ENCODE results near the gene SENP3. TPM values are rescaled to one million over a fixed set of nuclear protein-coding genes. Genes with fewer than 3 reads are reported as not detected.

SENP3 gene
- total RNA-seq, 1 experiment from 2014 or later, result 83.1 TPM

DNA sequence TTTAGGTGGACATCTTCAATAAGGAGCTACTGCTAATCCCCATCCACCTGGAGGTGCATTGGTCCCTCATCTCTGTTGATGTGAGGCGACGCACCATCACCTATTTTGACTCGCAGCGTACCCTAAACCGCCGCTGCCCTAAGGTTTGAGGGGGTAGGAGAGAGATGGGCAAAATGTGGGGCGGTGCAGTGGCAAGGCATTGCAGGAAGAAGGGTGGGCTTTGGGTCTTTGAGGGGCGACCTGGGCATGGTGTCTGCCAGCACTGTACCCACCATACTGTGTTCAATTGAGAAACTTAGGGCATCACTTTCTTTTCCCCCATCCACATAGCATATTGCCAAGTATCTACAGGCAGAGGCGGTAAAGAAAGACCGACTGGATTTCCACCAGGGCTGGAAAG lies 8.6 kb downstream of the SENP3 start:
- WGBS (ENCODE audit: extremely low coverage, insufficient read length, low lambda C conversion rate), result no CpG with 5 or more reads among the region's 10 CpGs
- Mint-ChIP-seq H3K36me3 (ENCODE audit: insufficient read depth in 1 of 3, low read depth in 3 of 3) (peaks cover 54 to 88% (median 77%) of the 10 kb centered on the region in 3 experiments), H3K4me1 (peaks cover 22 to 25% of the 10 kb centered on the region in 2 experiments), H3K27ac (peak overlapping the region in 2 of 3 experiments; percentile 23 to 25; a peak in 3 of 7 replicates), H3K9me3 (peaks cover 3 to 7% of the 10 kb centered on the region in 2 experiments; a peak in 3 of 5 replicates), H3K4me3 (peak overlapping the region in 1 of 2 experiments; percentile 60; a peak in 2 of 5 replicates), H3K27me3 (ENCODE audit: low read depth) (peaks cover 8% of the 10 kb centered on the region)
- no peak overlapping the region for H2BK12ac ChIP-seq (ENCODE audit: insufficient read length, low read depth, low read length)
- no peak overlapping the region for H4K8ac ChIP-seq (replicated peaks; ENCODE audit: insufficient read length, low read depth, low read length)
- H3K14ac ChIP-seq (ENCODE audit: insufficient read depth, low read length), result no peak overlapping the region
- no peak overlapping the region for H3K4me2 ChIP-seq (ENCODE audit: insufficient read depth, insufficient read length, low read length)
- H3K9me3 ChIP-seq (ENCODE audit: control insufficient read depth, low read depth, low read length), result no peaks in the 10 kb centered on the region
- no peak overlapping the region for H3K4ac ChIP-seq (ENCODE audit: low read depth, low read length)
- no peak overlapping the region for H3K18ac ChIP-seq (ENCODE audit: insufficient read length, low read depth, low read length)
- H2BK15ac ChIP-seq (ENCODE audit: low read depth, low read length), result no peak overlapping the region
- no peak overlapping the region for H3K27ac ChIP-seq (ENCODE audit: insufficient read length, low read depth, low read length)
- H3K23ac ChIP-seq (ENCODE audit: insufficient read length, low read depth, low read length), result no peak overlapping the region
- no peak overlapping the region for H4K91ac ChIP-seq (ENCODE audit: insufficient read length, low read depth, low read length)
- no peak for DNase-seq
- peaks cover 5% of the 10 kb centered on the region for H3K23me2 ChIP-seq (ENCODE audit: insufficient read length, low read depth, low read length, poor library complexity, severe bottlenecking)
- peaks cover 4% of the 10 kb centered on the region; the same call in 1 of the 2 replicates for H3K4me1 ChIP-seq (ENCODE audit: insufficient read depth, low read length)
- H3K79me1 ChIP-seq (ENCODE audit: insufficient read depth, low read depth, low read length, poor library complexity, severe bottlenecking), result peaks cover 2% of the 10 kb centered on the region
- H2AFZ ChIP-seq (ENCODE audit: low read length), result no peak overlapping the region
- no peak overlapping the region for H2BK5ac ChIP-seq (ENCODE audit: insufficient read length, low read length)
- no peaks in the 10 kb centered on the region for H3K27me3 ChIP-seq (ENCODE audit: insufficient read depth, low read length)
- no peak overlapping the region for H3K56ac ChIP-seq (ENCODE audit: insufficient read length, low read depth, low read length)
- TF ChIP-seq, protein P1, sequence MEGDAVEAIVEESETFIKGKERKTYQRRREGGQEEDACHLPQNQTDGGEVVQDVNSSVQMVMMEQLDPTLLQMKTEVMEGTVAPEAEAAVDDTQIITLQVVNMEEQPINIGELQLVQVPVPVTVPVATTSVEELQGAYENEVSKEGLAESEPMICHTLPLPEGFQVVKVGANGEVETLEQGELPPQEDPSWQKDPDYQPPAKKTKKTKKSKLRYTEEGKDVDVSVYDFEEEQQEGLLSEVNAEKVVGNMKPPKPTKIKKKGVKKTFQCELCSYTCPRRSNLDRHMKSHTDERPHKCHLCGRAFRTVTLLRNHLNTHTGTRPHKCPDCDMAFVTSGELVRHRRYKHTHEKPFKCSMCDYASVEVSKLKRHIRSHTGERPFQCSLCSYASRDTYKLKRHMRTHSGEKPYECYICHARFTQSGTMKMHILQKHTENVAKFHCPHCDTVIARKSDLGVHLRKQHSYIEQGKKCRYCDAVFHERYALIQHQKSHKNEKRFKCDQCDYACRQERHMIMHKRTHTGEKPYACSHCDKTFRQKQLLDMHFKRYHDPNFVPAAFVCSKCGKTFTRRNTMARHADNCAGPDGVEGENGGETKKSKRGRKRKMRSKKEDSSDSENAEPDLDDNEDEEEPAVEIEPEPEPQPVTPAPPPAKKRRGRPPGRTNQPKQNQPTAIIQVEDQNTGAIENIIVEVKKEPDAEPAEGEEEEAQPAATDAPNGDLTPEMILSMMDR (conservative IDR thresholded peaks at IDR 0.05), result no peak
- no peak overlapping the region for H3K9ac ChIP-seq (ENCODE audit: extremely low read depth, insufficient read length, low read length)
- no peak overlapping the region for H2BK20ac ChIP-seq (ENCODE audit: low read depth, low read length, poor library complexity, severe bottlenecking)
- H2BK120ac ChIP-seq (ENCODE audit: low read depth, low read length, poor library complexity, severe bottlenecking), result no peak overlapping the region
- no peak overlapping the region for H4K5ac ChIP-seq (ENCODE audit: insufficient read length, low read depth, low read length)
- H2AK5ac ChIP-seq (ENCODE audit: insufficient read length, low read length), result no peak overlapping the region
- H3K79me2 ChIP-seq (ENCODE audit: insufficient read depth, low read length), result peaks cover 21% of the 10 kb centered on the region; the same call in 1 of the 2 replicates
- H4K20me1 ChIP-seq (ENCODE audit: control insufficient read depth, insufficient read depth, insufficient read length), result no peaks in the 10 kb centered on the region
- no peak overlapping the region for H3T11ph ChIP-seq (ENCODE audit: low read length)
